CD4-positive, CD25-positive, alpha-beta regulatory T cell (primary cell): Measurements from ENCODE around the gene FEV. TPM values are rescaled to one million over a fixed set of nuclear protein-coding genes. Genes with fewer than 3 reads are reported as not detected.

Experiments used
- ATAC-seq, 2 donors: fragments of 150-1000 bp; cut with Tn5 transposase; one replicate each; pipeline ENCODE4 v1.10.0; 2021; ENCODE audit warnings: low read depth in 2 of 2, moderate number of reproducible peaks in 2 of 2, moderate library complexity in 1 of 2
- DNase-seq, 3 donors: peaks; one replicate each; pipeline versions ENCODE4 v3.0.0 to v3.0.0-alpha.2; 2012 to 2022; ENCODE audit warnings: mixed read lengths in 1 of 3
- H3K27ac ChIP-seq: one replicate; pipeline ENCODE4 v1.7.0; 2013; ENCODE audit warnings: mild to moderate bottlenecking, low read length; ENCODE audit not compliant: insufficient read depth, poor library complexity, severe bottlenecking
- H3K27me3 ChIP-seq: one replicate; pipeline ENCODE4 v1.7.0; 2013; ENCODE audit warnings: low read length; ENCODE audit not compliant: control insufficient read depth, insufficient read depth
- H3K36me3 ChIP-seq: one replicate; pipeline ENCODE4 v1.7.0; 2013; ENCODE audit warnings: mild to moderate bottlenecking, low read length, moderate library complexity; ENCODE audit not compliant: control insufficient read depth, insufficient read depth
- H3K4me1 ChIP-seq: 2 replicates; pipeline ENCODE4 v1.7.0; 2013; ENCODE audit warnings: mild to moderate bottlenecking, low read length; ENCODE audit not compliant: insufficient read depth, control insufficient read depth, poor library complexity, severe bottlenecking
- H3K4me3 ChIP-seq: one replicate; pipeline ENCODE4 v1.7.0; 2013; ENCODE audit warnings: low read depth, mild to moderate bottlenecking, low read length, moderate library complexity
- H3K9me3 ChIP-seq, 2 experiments: 1 replicate in 1 of 2; 2 replicates in 1 of 2; pipeline ENCODE4 v1.7.0; 2013; ENCODE audit warnings: low read length in 2 of 2, mild to moderate bottlenecking in 1 of 2, moderate library complexity in 1 of 2; ENCODE audit not compliant: control insufficient read depth in 2 of 2
- H3K27ac Mint-ChIP-seq, 3 donors: one replicate each; pipeline ENCODE4 v1.8.0; 2020 to 2022; ENCODE audit warnings: mild to moderate bottlenecking in 3 of 3, mixed read lengths in 3 of 3, moderate library complexity in 2 of 3
- H3K27me3 Mint-ChIP-seq: one replicate; pipeline ENCODE4 v1.8.0; 2022; ENCODE audit warnings: mild to moderate bottlenecking, mixed read lengths
- H3K36me3 Mint-ChIP-seq: one replicate; pipeline ENCODE4 v1.8.0; 2020; ENCODE audit warnings: mixed read lengths
- H3K4me1 Mint-ChIP-seq, 4 donors: one replicate each; pipeline ENCODE4 v1.8.0; 2020 to 2022; ENCODE audit warnings: mixed read lengths in 4 of 4, mild to moderate bottlenecking in 1 of 4
- H3K4me3 Mint-ChIP-seq, 4 donors: one replicate each; pipeline ENCODE4 v1.8.0; 2020 to 2022; ENCODE audit warnings: mild to moderate bottlenecking in 4 of 4, mixed read lengths in 4 of 4, moderate library complexity in 3 of 4
- H3K9me3 Mint-ChIP-seq, 7 donors: one replicate each; pipeline ENCODE4 v1.8.0; 2020 to 2022; ENCODE audit warnings: mixed read lengths in 7 of 7, mild to moderate bottlenecking in 3 of 7, moderate library complexity in 2 of 7
- polyA plus RNA-seq, 4 donors: library from polyadenylated mRNA; unstranded; fragments of 300-500 nt; fragmentation: Illumina TruSeq; gene quantifications; one replicate each; pipeline ENCODE4 v1.2.3, GENCODE V29; 2021
- total RNA-seq: library from RNA; stranded (reverse); gene quantifications from one replicate; pipeline ENCODE4 v1.2.3, GENCODE V29; 2022

The FEV gene
- total and polyA plus RNA-seq, 5 donors from 2014 or later = not detected

GRCh38 chr2:218970894-218971293, 14.1 kb downstream of the FEV start:
- H3K36me3 ChIP-seq = no peaks in the 10 kb centered on the region
- Mint-ChIP-seq H3K27me3 (peaks cover 65% of the 10 kb centered on the region), H3K4me1 (no peaks in the 10 kb centered on the region), H3K9me3 (no peaks in the 10 kb centered on the region), H3K27ac (no peak overlapping the region), H3K36me3 (no peaks in the 10 kb centered on the region), H3K4me3 (no peak overlapping the region)
- H3K4me3 ChIP-seq = no peak overlapping the region
- H3K27me3 ChIP-seq = peaks cover 14% of the 10 kb centered on the region
- H3K9me3 ChIP-seq = no peaks in the 10 kb centered on the region
- DNase-seq = no peak
- no peak overlapping the region for H3K27ac ChIP-seq
- H3K4me1 ChIP-seq = no peaks in the 10 kb centered on the region
- no peak for ATAC-seq

DNA sequence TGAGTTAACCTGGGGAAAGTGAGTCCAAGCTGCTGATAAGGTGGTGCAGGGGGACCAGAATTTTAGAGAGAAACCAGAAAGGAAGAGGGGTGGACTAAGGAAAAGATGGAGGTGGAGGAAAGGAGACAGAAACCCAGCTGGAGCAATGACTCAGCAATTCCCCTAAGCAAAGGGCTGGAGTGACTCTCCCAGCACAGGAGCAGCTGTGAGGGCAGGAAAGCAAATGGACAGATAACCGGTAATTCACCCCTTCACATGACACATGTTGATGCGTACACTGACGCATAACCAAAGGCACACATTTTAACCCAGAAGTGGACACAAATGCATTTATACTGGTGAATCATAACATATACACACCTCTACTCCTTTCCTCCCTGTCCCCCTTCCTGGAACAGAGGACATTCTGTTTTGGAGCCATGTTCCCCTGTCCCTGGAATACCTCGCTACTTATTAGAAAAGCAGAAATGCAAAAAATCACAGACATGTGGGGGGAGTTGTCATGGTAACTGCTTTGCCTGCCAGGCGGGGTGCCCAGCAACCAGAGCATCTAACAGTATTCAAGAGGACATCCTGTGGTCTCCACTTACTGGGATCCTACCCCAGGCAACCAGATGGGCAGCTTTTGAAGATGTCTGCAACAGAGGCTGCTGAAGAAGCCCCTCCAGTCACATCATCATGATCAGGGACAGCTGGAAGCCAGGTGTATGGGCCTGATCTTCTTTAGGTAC, 20.8 kb downstream of the FEV start:
- Mint-ChIP-seq H3K27ac (no peak overlapping the region), H3K4me1 (peaks cover 0 to 17% (median 4%) of the 10 kb centered on the region in 4 donors), H3K9me3 (peaks cover 0 to 9% (median 0%) of the 10 kb centered on the region in 7 donors), H3K4me3 (no peak overlapping the region), H3K36me3 (no peaks in the 10 kb centered on the region), H3K27me3 (peaks cover 73% of the 10 kb centered on the region)
- Histone ChIP-seq H3K36me3 (no peaks in the 10 kb centered on the region), H3K27ac (no peak overlapping the region), H3K27me3 (peaks cover 30% of the 10 kb centered on the region), H3K4me1 (peaks cover 20% of the 10 kb centered on the region), H3K4me3 (no peak overlapping the region), H3K9me3 (no peaks in the 10 kb centered on the region)
- DNase-seq = no peak
- no peak for ATAC-seq

DNA sequence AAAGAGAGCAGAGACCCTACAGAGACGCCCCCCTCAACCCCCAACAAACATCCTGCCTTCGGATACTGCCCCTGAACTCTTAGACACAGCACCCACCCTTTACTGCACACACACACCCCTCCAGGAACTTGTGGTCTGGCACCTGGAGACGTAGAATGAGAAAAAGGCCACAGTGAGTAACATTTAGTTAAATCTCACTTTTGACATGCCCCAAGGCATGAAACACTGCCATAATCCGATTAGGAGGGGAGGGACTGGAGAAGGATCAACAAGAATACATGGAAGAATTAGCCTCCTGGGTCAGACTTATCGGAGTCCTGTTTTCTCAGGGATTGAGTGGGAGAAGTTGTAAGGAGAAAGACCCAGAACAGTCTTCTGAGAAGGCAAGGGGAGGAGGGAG, 21.4 kb downstream of the FEV start:
- peaks cover 30% of the 10 kb centered on the region for H3K27me3 ChIP-seq
- Mint-ChIP-seq H3K4me3 (no peak overlapping the region), H3K27ac (no peak overlapping the region), H3K4me1 (peaks cover 0 to 20% (median 5%) of the 10 kb centered on the region in 4 donors), H3K36me3 (no peaks in the 10 kb centered on the region), H3K27me3 (peaks cover 78% of the 10 kb centered on the region), H3K9me3 (peaks cover 0 to 9% (median 0%) of the 10 kb centered on the region in 7 donors)
- ATAC-seq = no peak
- H3K9me3 ChIP-seq = no peaks in the 10 kb centered on the region
- H3K27ac ChIP-seq = no peak overlapping the region
- H3K4me3 ChIP-seq = no peak overlapping the region
- no peak for DNase-seq
- no peaks in the 10 kb centered on the region for H3K36me3 ChIP-seq
- peaks cover 23% of the 10 kb centered on the region for H3K4me1 ChIP-seq

DNA sequence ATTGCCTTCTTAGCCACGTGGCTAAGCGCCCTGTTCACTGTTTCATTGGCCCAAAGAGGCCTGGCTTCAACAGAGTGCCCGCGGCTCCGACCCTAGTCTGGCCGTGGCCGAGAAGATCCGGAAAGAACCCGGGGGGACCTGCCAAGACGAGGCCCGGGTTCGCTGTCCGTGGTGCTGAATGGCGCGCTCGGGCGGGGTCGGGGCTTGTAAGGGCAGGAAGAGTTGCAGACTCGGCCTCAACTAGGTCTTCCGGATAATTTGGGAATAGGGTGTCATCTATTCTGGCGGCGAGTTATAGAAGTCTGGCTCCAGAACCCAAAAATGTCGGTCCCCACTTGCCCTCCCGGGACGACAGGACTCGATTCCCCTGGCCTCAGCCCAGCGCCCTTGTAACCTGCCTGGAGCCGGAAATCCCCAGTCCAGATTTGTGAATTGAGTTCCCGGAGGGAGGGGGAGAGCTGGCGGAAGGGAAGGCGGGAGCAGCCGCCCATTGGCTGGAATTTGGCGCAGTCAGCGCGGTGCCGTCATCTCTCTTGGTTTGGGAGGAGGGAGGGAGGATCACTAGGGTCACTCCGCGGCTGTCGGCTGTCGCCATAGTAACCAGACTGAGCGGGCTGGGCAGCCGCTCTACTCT, 22.0 kb downstream of the FEV start:
- DNase-seq = peak in 2 of 3 donors; percentile 47 to 50
- H3K27ac Mint-ChIP-seq = no peak overlapping the region
- H3K9me3 Mint-ChIP-seq = peaks cover 0 to 9% (median 0%) of the 10 kb centered on the region in 7 donors

GRCh38 chr2:218961651-218962570, 23.1 kb downstream of the FEV start:
- Mint-ChIP-seq H3K27ac (no peak overlapping the region), H3K27me3 (peaks cover 84% of the 10 kb centered on the region), H3K4me1 (peaks cover 0 to 23% (median 5%) of the 10 kb centered on the region in 4 donors), H3K4me3 (peak overlapping the region in 2 of 4 donors; percentile 29 to 43), H3K36me3 (no peaks in the 10 kb centered on the region), H3K9me3 (peaks cover 0 to 9% (median 0%) of the 10 kb centered on the region in 7 donors)
- H3K9me3 ChIP-seq = no peaks in the 10 kb centered on the region
- H3K27ac ChIP-seq = no peak overlapping the region
- DNase-seq (no peak), ATAC-seq (no peak)
- no peaks in the 10 kb centered on the region for H3K36me3 ChIP-seq
- H3K4me3 ChIP-seq = no peak overlapping the region
- H3K4me1 ChIP-seq = peaks cover 23% of the 10 kb centered on the region
- H3K27me3 ChIP-seq = peaks cover 38% of the 10 kb centered on the region

More for the DNA sequence above, 22.0 kb downstream of the FEV start:
- Mint-ChIP-seq H3K27me3 (peaks cover 81% of the 10 kb centered on the region), H3K4me3 (no peak overlapping the region), H3K36me3 (no peaks in the 10 kb centered on the region), H3K4me1 (peaks cover 0 to 23% (median 5%) of the 10 kb centered on the region in 4 donors)
- Histone ChIP-seq H3K4me1 (peaks cover 23% of the 10 kb centered on the region), H3K27me3 (peaks cover 32% of the 10 kb centered on the region), H3K9me3 (no peaks in the 10 kb centered on the region), H3K36me3 (no peaks in the 10 kb centered on the region), H3K4me3 (no peak overlapping the region), H3K27ac (no peak overlapping the region)
- no peak for ATAC-seq

DNA sequence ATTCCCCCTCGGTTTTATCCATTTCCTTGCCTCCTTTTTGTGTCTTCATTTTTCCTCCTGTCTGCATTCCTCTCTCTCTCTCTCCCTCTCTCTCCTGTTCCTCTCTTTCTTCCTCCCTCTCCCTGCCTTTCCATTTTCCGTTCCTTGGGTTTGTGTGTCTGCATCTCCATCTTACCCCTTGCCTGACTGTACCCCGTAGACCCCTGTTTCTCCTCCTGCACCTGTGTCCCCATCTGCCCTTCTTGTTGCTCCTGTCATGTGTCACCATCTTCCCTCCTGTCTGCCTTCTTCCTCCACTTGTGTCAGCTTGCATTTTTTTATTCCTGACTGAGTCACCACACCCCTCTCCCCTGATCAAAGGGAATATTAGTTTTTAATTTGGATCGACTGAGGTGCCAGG, 23.8 kb downstream of the FEV start:
- peak overlapping the region in 1 of 3 donors; percentile 36 for H3K27ac Mint-ChIP-seq
- H3K27me3 ChIP-seq = peaks cover 38% of the 10 kb centered on the region
- peak overlapping the region in 3 of 4 donors; percentile 8 to 73 (median 43) for H3K4me3 Mint-ChIP-seq

More for the DNA sequence above, 23.8 kb downstream of the FEV start:
- Mint-ChIP-seq H3K36me3 (no peaks in the 10 kb centered on the region), H3K4me1 (peaks cover 0 to 23% (median 5%) of the 10 kb centered on the region in 4 donors), H3K27me3 (peaks cover 85% of the 10 kb centered on the region), H3K9me3 (peaks cover 0 to 9% (median 0%) of the 10 kb centered on the region in 7 donors)
- peaks cover 23% of the 10 kb centered on the region for H3K4me1 ChIP-seq
- no peak for ATAC-seq
- H3K9me3 ChIP-seq = no peaks in the 10 kb centered on the region
- DNase-seq = no peak
- H3K4me3 ChIP-seq = no peak overlapping the region
- H3K36me3 ChIP-seq = no peaks in the 10 kb centered on the region
- no peak overlapping the region for H3K27ac ChIP-seq
